ENCODE measurements around the gene HCN3.

The HCN3 gene

GRCh38 chr1:155308493-155309422, 31.5 kb downstream of the HCN3 start, which contains the start of gene FDPS:
FDPS (plus strand) TSS chr1:155308866; CDS start chr1:155309790, 924 bp downstream.
- peak within 1 kb of the TSS; percentile 95 for H3K4me3 Mint-ChIP-seq
- ATAC-seq, result peak; percentile 100
- H3K4me1 Mint-ChIP-seq, result peaks cover 42% of the 10 kb centered on the region
- no peaks in the 10 kb centered on the region for H3K27me3 Mint-ChIP-seq
- H3K27ac Mint-ChIP-seq, result peak within 1 kb of the TSS; percentile 96
- H3K36me3 Mint-ChIP-seq, result peaks cover 35% of the 10 kb centered on the region
- H3K9me3 Mint-ChIP-seq, result no peaks in the 10 kb centered on the region

- H3K36me3 Mint-ChIP-seq, result peaks cover 35% of the 10 kb centered on the region
- no peaks in the 10 kb centered on the region for H3K9me3 Mint-ChIP-seq
- peak overlapping the region; percentile 96 for H3K27ac Mint-ChIP-seq
- no peak for ATAC-seq
- H3K4me3 Mint-ChIP-seq, result peak overlapping the region; percentile 95
- H3K27me3 Mint-ChIP-seq, result no peaks in the 10 kb centered on the region
- H3K4me1 Mint-ChIP-seq, result peaks cover 42% of the 10 kb centered on the region
Observed at GRCh38 chr1:155309423-155310021, 32.3 kb downstream of the HCN3 start.

DNA sequence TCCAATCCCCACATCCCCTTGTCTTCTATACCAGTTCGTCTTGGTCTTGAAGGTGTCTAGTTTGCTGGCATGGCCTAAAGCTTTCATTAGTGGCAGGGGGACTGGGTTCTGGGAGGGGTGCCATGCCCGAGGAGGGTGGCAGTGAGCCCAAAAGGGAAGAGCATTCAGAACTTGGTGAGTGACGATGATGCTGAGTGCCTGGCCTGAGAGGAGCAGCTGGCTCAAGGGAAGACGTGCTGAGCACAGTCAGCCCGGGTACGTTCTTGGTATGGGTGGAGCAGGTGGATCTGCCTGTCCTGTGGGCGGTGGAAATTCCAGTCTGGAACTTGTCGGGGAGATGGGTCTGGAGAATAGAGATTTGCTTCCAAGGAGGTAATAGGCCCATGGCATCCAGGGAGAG, 36.0 kb downstream of the HCN3 start:
- no peaks in the 10 kb centered on the region for H3K9me3 Mint-ChIP-seq
- ATAC-seq, result no peak
- H3K27ac Mint-ChIP-seq, result no peak overlapping the region
- H3K36me3 Mint-ChIP-seq, result peaks cover 40% of the 10 kb centered on the region
- H3K27me3 Mint-ChIP-seq, result no peaks in the 10 kb centered on the region
- no peak overlapping the region for H3K4me3 Mint-ChIP-seq
- peaks cover 49% of the 10 kb centered on the region for H3K4me1 Mint-ChIP-seq

- Mint-ChIP-seq H3K9me3 (no peaks in the 10 kb centered on the region), H3K27ac (no peak overlapping the region), H3K27me3 (no peaks in the 10 kb centered on the region), H3K4me3 (no peak overlapping the region), H3K36me3 (peaks cover 47% of the 10 kb centered on the region), H3K4me1 (peaks cover 53% of the 10 kb centered on the region)
- ATAC-seq, result no peak
Observed at GRCh38 chr1:155316922-155317321, 39.7 kb downstream of the HCN3 start.

- Mint-ChIP-seq H3K4me3 (no peak overlapping the region), H3K27ac (no peak overlapping the region), H3K36me3 (peaks cover 37% of the 10 kb centered on the region)
Observed at GRCh38 chr1:155318082-155318481, 40.8 kb downstream of the HCN3 start.

GRCh38 chr1:155319536-155319935, 42.3 kb downstream of the HCN3 start:
- Mint-ChIP-seq H3K27me3 (no peaks in the 10 kb centered on the region), H3K27ac (no peak overlapping the region), H3K4me3 (no peak overlapping the region), H3K9me3 (no peaks in the 10 kb centered on the region), H3K36me3 (peaks cover 30% of the 10 kb centered on the region), H3K4me1 (peaks cover 46% of the 10 kb centered on the region)
- no peak for ATAC-seq

More at GRCh38 chr1:155318082-155318481, 40.8 kb downstream of the HCN3 start:
- ATAC-seq, result no peak
- H3K9me3 Mint-ChIP-seq, result no peaks in the 10 kb centered on the region
- peaks cover 52% of the 10 kb centered on the region for H3K4me1 Mint-ChIP-seq
- no peaks in the 10 kb centered on the region for H3K27me3 Mint-ChIP-seq

GRCh38 chr1:155320252-155320651, 43.0 kb downstream of the HCN3 start:
- no peak for ATAC-seq
- H3K9me3 Mint-ChIP-seq, result no peaks in the 10 kb centered on the region
- H3K4me3 Mint-ChIP-seq, result peak overlapping the region; percentile 45
- H3K36me3 Mint-ChIP-seq, result peaks cover 30% of the 10 kb centered on the region
- H3K27ac Mint-ChIP-seq, result no peak overlapping the region
- no peaks in the 10 kb centered on the region for H3K27me3 Mint-ChIP-seq
- peaks cover 52% of the 10 kb centered on the region for H3K4me1 Mint-ChIP-seq

DNA sequence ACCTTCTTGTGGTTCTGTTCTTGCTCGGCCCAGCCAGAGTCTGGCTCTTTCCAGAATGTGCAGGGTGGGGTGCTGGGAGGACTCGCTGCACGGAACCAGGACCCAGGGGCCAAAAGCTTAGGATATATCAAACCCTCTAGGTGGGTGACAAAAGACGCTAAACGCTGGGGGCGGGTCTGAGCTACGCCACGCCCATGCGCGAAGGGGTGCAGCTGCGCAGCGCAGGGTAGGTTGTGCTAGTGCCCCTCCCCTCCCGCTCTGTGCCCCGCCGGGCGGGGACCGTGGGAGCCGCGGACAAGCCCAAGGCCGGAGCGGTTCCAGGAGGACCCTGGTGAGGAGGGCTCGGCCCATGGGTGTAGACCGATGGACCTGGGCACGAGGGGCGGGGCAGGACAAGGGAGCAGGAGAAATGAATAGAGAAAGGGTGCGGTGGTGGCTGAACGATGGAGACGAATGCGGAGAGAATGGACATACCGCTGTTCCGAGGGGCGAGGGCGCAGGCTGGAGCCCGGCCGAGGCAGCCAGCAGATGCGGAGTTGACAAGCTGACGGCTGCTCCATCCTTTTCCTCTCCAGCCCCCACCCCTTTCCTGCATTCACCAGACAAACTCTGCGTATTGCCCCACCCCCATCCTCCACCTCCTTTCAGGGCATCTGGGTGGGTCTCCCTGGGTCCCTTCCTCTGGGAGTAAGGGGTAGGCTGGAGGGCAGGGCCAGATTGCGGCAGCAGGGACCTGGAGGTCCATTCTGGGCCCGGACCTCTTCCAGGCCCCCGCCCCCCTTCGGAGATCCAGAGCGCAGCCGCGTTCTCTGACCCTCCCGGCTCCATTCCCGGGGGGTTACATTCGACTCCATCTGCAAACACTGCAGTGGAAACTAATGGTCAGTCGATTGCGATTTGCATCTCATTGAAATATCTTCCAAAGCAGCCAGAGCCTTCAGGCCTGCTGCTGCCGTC, 43.7 kb downstream of the HCN3 start, which contains the start of gene RUSC1:
Gene RUSC1, plus strand, starts transcription at position 234 of the 957 bp plus-strand sequence. CDS start 880 bp downstream, outside the sequence.
- no peak for ATAC-seq
- Mint-ChIP-seq H3K36me3 (peaks cover 30% of the 10 kb centered on the region), H3K27me3 (no peaks in the 10 kb centered on the region), H3K4me1 (peaks cover 54% of the 10 kb centered on the region), H3K4me3 (peak within 1 kb of the TSS; percentile 45), H3K9me3 (no peaks in the 10 kb centered on the region), H3K27ac (no peak within 1 kb of the TSS)

DNA sequence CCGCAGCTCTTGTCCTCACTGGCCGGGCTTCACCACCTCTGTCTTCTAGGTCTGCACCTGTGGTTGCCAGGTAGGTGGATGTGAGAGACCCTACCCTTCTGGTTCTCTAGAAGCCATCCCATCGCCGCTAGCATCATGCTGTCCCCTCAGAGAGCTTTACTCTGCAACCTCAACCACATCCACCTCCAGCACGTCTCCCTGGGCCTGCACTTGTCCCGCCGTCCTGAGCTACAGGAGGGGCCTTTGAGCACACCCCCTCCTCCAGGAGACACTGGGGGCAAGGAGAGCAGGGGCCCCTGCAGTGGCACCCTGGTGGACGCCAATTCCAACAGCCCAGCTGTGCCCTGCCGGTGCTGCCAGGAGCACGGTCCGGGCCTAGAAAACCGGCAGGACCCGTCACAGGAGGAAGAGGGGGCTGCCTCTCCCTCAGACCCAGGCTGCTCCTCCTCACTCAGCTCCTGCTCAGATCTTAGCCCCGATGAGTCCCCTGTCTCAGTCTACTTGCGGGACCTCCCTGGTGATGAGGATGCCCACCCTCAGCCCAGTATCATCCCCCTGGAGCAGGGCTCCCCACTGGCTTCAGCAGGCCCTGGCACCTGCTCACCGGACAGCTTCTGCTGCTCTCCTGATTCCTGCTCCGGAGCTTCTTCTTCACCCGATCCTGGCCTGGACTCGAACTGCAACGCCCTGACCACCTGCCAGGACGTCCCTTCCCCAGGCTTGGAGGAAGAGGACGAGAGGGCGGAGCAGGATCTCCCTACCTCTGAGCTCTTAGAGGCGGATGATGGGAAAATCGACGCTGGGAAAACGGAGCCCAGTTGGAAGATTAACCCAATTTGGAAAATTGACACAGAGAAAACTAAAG, 44.6 kb downstream of the HCN3 start:
- Mint-ChIP-seq H3K9me3 (no peaks in the 10 kb centered on the region), H3K27me3 (no peaks in the 10 kb centered on the region), H3K4me1 (peaks cover 52% of the 10 kb centered on the region), H3K27ac (no peak overlapping the region), H3K36me3 (peaks cover 30% of the 10 kb centered on the region), H3K4me3 (peak overlapping the region; percentile 56)
- no peak for ATAC-seq

DNA sequence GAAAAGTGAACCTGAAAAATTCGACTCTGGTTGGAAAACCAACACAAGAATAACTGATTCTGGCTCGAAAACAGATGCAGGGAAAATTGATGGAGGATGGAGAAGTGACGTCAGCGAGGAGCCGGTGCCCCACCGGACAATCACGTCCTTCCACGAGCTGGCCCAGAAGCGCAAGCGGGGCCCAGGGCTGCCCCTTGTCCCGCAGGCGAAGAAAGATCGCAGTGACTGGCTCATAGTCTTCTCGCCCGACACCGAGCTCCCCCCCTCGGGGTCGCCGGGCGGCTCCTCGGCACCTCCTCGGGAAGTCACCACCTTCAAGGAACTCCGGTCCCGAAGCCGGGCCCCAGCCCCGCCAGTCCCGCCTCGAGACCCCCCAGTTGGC, 45.3 kb downstream of the HCN3 start:
- Mint-ChIP-seq H3K9me3 (no peaks in the 10 kb centered on the region), H3K27ac (no peak overlapping the region), H3K36me3 (peaks cover 30% of the 10 kb centered on the region), H3K27me3 (no peaks in the 10 kb centered on the region), H3K4me3 (peak overlapping the region; percentile 56), H3K4me1 (peaks cover 51% of the 10 kb centered on the region)
- no peak for ATAC-seq

GRCh38 chr1:155322953-155323728, 45.9 kb downstream of the HCN3 start:
- peaks cover 51% of the 10 kb centered on the region for H3K4me1 Mint-ChIP-seq
- peak overlapping the region; percentile 84 for H3K4me3 Mint-ChIP-seq
- H3K9me3 Mint-ChIP-seq, result no peaks in the 10 kb centered on the region
- peak overlapping the region; percentile 79 for H3K27ac Mint-ChIP-seq
- peaks cover 30% of the 10 kb centered on the region for H3K36me3 Mint-ChIP-seq
- H3K27me3 Mint-ChIP-seq, result no peaks in the 10 kb centered on the region
- ATAC-seq, result peak; percentile 76

- H3K36me3 Mint-ChIP-seq, result peaks cover 26% of the 10 kb centered on the region
- no peaks in the 10 kb centered on the region for H3K9me3 Mint-ChIP-seq
- peak overlapping the region; percentile 79 for H3K27ac Mint-ChIP-seq
- H3K4me3 Mint-ChIP-seq, result peak overlapping the region; percentile 84
- peak; percentile 80 for ATAC-seq
- peaks cover 51% of the 10 kb centered on the region for H3K4me1 Mint-ChIP-seq
- no peaks in the 10 kb centered on the region for H3K27me3 Mint-ChIP-seq
Observed at GRCh38 chr1:155323729-155324036, 46.4 kb downstream of the HCN3 start.

DNA sequence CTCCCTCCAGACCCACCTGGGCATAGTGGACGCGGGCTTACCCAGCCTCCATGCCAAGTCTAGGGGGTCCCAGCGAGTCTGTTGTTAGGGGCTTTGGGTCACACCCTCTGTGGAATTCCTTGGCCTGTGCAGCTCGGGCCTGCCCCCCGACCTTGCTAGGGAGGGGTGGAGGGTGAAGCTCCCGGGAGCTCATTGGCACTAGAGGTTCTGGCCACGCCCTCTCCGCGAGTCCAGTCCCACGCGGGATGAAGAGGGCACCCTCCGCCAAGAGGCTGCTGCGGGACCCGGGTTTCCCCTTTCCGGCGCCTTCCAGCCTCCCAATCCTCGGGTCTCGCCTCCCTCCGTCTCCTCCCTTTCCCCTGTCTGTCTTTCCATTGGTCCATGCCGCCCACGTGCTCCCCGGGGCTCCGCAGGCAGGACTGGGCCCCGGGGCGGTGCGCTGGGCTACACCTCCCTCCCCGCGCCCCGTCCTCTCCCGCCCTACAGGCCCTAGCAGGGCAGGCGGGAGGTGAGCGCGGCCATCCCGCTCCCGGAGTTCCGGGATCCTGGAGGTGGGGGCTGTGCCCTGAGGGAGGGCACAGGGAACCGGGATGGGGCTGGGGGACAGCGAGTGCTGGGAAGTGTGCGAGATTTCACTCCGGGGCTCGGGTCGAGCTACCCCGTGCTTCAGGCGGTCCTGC, 46.9 kb downstream of the HCN3 start:
- H3K36me3 Mint-ChIP-seq, result peaks cover 21% of the 10 kb centered on the region
- no peaks in the 10 kb centered on the region for H3K9me3 Mint-ChIP-seq
- peak overlapping the region; percentile 84 for H3K4me3 Mint-ChIP-seq
- peak overlapping the region; percentile 79 for H3K27ac Mint-ChIP-seq
- H3K4me1 Mint-ChIP-seq, result peaks cover 46% of the 10 kb centered on the region
- H3K27me3 Mint-ChIP-seq, result no peaks in the 10 kb centered on the region
- ATAC-seq, result peak; percentile 88
